ENCODE measurements around the gene ATOSB.

The ATOSB gene

GRCh38 chr9:35056571-35057270 lies 58.9 kb downstream of the ATOSB start:
- no peak overlapping the region for H3K9ac ChIP-seq
- H3K27me3 ChIP-seq: no peaks in the 10 kb centered on the region
- no peak for TF ChIP-seq Cebpa-rat (IDR thresholded peaks at IDR 0.05)
- H3K4me1 ChIP-seq: no peaks in the 10 kb centered on the region
- H3K4me3 ChIP-seq: no peak overlapping the region
- peaks cover 35 to 100% (median 94%) of the 10 kb centered on the region in 11 experiments for H4K20me1 ChIP-seq
- peaks cover 96 to 100% (median 99%) of the 10 kb centered on the region in 11 experiments for H3K36me3 ChIP-seq
- no peak overlapping the region for H3K27ac ChIP-seq
- no peak overlapping the region for H3K4me2 ChIP-seq
- H3K9me3 ChIP-seq (replicated peaks in 1 of 11): no peaks in the 10 kb centered on the region

- peaks cover 94 to 100% (median 98%) of the 10 kb centered on the region in 11 experiments for H3K36me3 ChIP-seq
These were observed 60.6 kb downstream of the ATOSB start for GRCh38 chr9:35054871-35055644.

GRCh38 chr9:35054185-35054835 lies 61.4 kb downstream of the ATOSB start:
- no peak for TF ChIP-seq Cebpa-rat (IDR thresholded peaks at IDR 0.05)
- H4K20me1 ChIP-seq: peaks cover 12 to 92% (median 73%) of the 10 kb centered on the region in 11 experiments; a peak in 21 of 22 replicates
- no peak overlapping the region for H3K9ac ChIP-seq
- no peak overlapping the region for H3K4me2 ChIP-seq
- no peak overlapping the region for H3K4me3 ChIP-seq
- H3K36me3 ChIP-seq: peaks cover 94 to 100% (median 98%) of the 10 kb centered on the region in 11 experiments
- H3K27me3 ChIP-seq: no peaks in the 10 kb centered on the region
- no peak overlapping the region for H3K27ac ChIP-seq
- no peaks in the 10 kb centered on the region for H3K9me3 ChIP-seq (replicated peaks in 1 of 11)
- no peaks in the 10 kb centered on the region for H3K4me1 ChIP-seq

More at GRCh38 chr9:35054871-35055644, 60.6 kb downstream of the ATOSB start:
- peaks cover 20 to 94% (median 80%) of the 10 kb centered on the region in 11 experiments for H4K20me1 ChIP-seq
- H3K4me3 ChIP-seq: no peak overlapping the region
- H3K4me1 ChIP-seq: no peaks in the 10 kb centered on the region
- no peak for TF ChIP-seq Cebpa-rat (IDR thresholded peaks at IDR 0.05)
- H3K9me3 ChIP-seq (replicated peaks in 1 of 11): no peaks in the 10 kb centered on the region
- no peak overlapping the region for H3K9ac ChIP-seq
- H3K4me2 ChIP-seq: no peak overlapping the region
- no peak overlapping the region for H3K27ac ChIP-seq
- H3K27me3 ChIP-seq: no peaks in the 10 kb centered on the region
